ENCODE results near the gene FXYD5.
A peak's percentile ranks its signal among the peaks of the same experiment; 100 is the strongest.
"Not testable (repeated sequence)": the region's sequence is repeated elsewhere in the genome, so short reads cannot be mapped to it uniquely, and the experiment has no call there.

Gene FXYD5

DNA sequence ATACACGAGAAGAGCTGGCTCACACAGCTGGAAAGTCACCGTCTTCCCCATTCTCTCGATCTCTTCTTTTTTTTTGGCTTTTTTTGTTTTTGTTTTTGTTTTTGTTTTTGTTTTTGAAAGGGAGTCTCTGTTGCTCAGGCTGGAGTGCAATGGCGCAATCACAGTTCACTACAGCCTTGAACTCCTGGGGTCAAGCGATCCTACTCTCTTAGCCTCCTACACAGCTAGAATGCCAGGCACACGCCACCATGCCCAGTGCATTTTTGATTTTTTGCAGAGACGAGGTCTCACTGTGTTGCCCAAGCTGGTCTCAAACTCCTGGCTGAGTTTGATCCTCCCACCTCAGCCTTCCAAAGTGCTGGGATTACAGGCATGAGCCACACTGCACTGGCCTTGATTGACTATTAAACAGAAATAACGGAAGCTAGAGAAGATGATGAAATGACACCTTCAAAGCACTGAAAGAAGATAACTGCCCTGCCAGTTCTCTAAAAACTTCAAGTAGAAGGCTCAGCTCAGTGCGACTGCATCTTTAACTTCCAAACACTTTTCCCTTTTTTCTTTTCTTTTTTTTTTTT, 34.9 kb upstream of the FXYD5 start:
- no peak for DNase-seq (ENCODE audit: low read depth in 1 of 2, low spot score in 1 of 2)

DNA sequence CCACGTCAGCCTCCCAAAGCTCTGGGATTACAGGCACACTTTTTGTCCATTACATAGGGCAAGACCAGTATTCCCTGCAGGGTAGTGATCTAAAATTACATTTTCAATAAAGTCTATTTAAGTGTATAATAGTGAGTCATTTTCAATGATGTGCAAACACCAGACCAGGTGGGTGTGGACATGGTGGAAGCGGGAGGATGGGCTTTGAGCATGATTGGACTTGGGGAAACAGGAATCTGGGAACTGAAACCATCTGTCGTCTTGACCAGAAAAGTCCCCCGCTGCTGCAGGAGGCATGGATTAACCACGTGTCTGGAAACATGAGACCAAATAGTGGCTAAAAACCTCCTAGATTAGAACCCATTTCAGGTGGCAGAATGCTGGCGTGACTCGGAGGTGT, 34.0 kb upstream of the FXYD5 start:
- no peak for DNase-seq (ENCODE audit: low read depth in 1 of 2, low spot score in 1 of 2)

DNA sequence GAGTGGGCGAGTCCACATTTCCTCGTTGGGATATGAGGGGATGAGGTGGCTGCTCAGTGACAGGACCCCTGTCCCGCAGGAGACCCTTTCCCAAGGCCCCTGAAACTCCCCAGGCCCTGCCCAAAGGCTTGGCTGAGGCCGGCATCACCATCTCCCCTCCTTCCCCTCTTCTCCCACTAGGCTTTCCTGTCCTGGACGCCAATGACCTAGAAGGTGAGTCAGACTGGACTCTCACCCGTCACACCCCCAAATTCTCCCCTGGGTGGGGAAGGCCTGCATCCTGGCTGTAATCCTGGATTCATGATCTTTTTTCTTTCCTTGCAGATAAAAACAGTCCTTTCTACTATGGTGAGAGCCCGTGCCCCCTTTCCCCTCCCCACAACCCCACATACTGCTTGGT, 33.6 kb upstream of the FXYD5 start:
- DNase-seq (ENCODE audit: low read depth in 1 of 2, low spot score in 1 of 2) = no peak

DNA sequence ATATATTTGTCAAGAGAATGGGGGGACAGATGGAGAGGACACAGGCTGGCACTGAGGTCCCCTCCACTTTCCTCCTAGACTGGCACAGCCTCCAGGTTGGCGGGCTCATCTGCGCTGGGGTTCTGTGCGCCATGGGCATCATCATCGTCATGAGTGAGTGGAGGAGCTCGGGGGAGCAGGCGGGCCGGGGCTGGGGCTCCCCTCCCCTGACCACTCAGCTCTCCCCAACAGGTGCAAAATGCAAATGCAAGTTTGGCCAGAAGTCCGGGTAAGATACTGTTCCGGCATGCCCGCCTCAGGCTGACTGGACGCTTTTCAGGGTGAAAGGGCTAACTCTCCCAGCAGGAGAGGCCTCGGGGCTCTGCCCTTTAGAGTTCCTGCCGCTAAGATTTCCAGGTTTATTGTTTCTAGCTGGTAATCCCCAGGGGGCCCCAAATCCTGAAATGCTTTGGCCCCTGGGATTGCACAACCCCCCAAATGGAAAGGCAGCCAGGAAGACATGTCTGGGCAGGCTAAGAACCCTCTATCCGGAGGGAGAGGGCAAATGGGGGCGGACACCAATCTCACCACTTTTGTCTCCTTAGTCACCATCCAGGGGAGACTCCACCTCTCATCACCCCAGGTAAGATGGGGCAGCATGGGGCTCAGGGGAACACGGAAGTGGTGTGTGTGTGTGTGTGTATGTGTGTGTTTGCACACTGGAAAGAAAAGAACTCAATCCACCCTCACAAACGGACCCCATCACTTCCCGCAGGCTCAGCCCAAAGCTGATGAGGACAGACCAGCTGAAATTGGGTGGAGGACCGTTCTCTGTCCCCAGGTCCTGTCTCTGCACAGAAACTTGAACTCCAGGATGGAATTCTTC, 31.6 kb upstream of the FXYD5 start:
- DNase-seq (ENCODE audit: low read depth in 1 of 2, low spot score in 1 of 2) = no peak

DNA sequence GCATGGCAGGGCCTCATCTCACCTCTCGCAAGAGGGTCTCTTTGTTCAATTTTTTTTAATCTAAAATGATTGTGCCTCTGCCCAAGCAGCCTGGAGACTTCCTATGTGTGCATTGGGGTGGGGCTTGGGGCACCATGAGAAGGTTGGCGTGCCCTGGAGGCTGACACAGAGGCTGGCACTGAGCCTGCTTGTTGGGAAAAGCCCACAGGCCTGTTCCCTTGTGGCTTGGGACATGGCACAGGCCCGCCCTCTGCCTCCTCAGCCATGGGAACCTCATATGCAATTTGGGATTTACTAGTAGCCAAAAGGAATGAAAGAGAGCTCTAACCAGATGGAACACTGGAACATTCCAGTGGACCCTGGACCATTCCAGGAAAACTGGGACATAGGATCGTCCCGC, 31.0 kb upstream of the FXYD5 start:
- no peak for DNase-seq (ENCODE audit: low read depth in 1 of 2, low spot score in 1 of 2)

DNA sequence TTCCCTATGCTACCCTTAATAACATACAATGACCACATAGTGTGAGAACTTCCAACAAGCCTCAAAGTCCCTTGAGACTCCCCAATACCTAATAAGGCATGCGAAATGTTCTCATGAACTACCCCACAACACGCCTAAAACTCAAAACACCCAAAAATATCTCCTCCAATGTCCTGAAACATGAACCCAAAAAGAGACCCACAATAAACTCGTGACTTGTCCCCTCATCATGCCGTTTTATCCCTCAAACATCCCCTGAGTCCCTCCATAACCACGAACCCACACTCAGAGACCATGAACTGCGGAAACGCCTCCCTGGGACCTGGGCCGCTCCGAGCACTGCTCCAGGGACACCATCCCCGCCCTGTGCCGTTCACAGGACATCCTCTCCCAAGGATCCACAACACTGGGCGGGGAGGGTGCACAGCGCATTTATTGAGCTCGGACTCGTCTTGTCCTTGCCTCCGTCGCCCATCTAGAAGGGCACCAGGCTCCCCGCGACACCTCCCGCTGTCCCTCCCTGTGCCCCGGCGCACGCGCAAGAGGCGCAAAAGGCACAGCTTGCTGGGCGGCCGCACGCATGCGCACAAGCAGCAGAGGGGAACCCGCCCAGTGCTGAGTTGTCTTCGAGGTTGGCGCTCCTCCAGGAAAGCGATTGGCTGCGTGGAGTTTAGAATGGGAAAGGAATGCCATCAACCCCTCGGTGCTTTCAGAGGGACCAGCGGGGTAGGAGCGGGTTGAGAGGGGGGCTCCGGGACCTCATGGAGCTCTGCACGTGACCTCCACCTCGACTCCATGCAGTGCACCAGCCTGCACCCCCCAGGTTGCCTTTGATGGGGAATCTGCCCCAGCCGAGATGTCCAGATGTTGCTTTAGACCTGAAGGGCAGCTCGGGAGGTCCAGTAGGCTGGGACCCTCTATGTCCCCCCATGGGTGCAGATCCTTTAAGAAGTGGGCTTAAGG, 30.2 kb upstream of the FXYD5 start:
- peak; percentile 78 to 81 for DNase-seq (ENCODE audit: low read depth in 1 of 2, low spot score in 1 of 2)

DNA sequence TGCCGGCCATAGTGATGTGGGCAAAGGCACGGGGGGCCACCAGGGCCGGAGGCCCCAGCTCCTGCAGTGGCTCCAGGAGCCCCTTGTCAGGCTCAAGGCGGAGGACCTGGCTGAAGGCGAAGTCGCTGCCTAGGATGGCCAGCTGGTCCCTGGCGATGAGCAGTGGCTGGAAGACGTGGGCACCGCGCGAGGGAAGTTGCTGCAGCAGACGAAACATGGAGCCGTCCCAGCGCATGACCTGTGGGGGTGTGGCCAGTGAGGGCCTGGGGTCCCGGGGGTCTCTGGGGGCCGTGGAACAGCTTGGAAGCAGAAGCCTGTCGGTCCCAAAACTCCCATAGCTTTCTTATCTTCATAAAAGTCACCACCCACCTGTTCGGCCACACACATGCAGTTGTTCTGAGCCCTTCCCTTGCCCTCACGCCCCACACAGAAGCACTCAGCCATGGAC, 29.2 kb upstream of the FXYD5 start:
- DNase-seq (ENCODE audit: low read depth in 1 of 2, low spot score in 1 of 2) = no peak

DNA sequence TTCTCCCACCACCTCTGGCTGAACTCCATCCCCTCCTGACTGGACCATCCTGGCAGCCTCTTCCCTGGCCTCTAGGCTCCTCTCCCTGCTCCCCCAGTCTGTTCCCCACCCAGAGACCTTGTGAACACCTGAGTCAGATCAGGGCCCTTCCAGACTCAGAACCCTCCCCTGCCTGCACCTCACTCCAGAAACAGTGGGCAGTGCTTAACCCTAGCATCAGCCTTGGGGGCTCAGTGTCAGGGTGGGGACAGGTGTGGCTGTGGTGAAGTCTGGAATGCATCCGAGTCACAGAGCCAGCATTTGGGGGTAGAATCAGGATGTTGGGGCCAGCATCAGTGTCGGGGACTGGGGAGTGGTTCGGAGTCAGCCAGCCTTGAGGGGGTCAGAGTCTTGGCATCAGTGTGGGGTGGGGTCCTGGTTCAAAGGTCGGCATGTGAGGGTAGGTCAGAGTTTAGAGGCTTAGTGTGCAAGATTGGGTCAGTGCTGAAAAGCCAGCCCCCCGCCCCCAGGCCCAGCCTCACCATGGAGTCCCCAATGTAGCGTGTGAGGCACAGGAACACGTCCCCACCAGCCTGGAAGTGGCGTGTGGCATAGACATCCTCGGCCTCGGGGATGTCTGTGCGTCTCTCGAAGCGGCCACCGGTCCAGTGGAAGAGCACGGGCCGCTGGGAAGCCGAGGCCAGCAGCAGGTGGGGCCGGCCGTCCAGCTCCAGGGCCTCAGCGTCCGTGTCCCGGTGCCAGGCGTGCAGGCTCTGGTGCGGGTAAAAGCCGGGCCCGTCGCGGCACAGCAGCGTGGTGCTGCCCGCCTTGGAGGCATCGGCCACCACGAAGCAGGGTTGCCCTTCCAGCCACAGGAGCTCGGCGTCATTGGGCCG, 28.5 kb upstream of the FXYD5 start:
- DNase-seq (ENCODE audit: low read depth in 1 of 2, low spot score in 1 of 2) = no peak

DNA sequence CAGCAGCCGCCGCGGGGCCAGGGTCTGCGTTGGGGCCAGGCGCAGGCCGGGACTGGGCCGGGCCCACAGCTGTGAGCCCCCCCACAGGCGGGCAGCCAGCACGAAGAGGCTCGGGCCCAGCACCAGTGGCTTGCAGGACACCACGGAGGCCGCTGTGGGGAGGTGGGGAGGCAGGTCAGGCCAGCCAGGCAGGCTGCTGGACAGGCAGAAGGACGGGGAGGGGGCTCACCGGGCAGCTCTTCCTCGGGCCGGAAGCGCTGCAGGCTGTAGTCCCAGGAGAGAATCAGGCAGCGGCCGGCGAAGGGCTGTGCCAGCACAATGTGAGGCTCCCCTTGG, 27.9 kb upstream of the FXYD5 start:
- no peak for DNase-seq (ENCODE audit: low read depth in 1 of 2, low spot score in 1 of 2)

DNA sequence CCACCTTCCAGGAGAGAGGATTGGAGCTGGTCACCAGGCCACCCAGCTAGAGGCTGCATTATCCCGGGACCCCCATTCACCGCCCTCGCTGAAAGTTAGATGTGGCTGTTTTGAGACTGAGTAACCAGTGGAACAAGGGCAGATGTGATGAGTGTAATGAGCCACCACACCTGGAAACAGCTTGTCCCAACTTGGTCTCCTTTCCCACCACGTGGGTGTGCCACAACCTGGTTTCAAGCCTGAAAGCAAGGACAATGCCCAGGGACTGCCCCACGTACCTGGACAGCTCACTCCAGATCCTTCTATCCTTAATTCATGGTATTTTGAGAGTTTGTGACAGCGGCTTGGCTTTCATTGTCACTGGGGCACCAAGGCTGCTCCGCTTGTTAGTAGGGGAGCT, 26.7 kb upstream of the FXYD5 start:
- DNase-seq (ENCODE audit: low read depth in 1 of 2, low spot score in 1 of 2) = no peak

DNA sequence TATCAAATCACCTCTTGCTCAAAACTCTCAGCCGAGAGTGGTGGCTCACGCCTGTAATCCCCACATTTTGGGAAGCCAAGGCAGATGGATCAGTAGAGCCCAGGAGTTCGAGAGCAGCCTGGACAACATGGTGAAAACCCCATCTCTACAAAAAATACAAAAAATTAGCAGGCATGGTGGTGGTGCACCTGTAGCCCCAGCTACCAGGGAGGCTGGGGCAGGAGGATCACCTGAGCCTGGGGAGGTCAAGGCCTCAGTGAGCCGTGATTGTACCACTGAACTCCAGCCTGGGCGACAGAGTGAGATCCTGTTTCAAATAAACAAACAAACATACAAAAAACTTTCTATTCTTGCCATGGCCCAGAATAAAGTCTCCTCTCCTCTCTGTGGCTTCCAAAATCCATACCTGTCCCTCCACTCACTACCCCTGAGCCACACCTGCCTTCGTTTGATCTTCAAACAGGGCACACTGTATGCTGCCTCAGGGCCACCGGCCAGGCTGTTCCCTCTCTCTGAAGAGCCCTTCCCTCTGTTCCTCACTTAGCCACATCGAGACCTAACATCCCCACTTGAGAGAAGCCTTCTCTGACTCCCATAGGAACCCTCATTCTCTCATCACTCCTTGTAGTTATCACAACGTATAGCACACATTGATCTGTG, 26.0 kb upstream of the FXYD5 start:
- DNase-seq (ENCODE audit: low read depth in 1 of 2, low spot score in 1 of 2) = no peak

DNA sequence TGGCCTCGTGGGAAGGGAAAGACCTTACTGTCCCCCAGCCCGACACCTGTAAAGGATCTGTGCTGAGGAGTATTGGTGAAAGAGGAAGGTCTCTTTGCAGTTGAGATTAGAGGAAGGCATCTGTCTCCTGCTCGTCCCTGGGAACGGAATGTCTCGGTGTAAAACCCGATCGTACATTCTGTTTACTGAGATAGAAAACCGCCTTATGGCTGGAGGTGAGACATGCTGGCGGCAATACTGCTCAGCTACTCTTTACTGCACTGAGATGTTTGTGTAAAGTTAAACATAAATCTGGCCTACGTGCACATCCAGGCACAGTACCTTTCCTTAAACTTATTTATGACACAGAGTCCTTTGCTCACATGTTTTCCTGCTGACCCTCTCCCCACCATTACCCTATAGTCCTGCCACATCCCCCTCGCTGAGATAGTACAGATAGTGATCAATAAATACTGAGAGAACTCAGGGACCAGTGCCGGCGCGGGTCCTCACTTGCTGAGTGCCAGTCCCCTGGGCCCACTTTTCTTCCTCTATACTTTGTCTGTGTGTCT, 24.7 kb upstream of the FXYD5 start:
- not testable (repeated sequence) for DNase-seq (ENCODE audit: low read depth in 1 of 2, low spot score in 1 of 2)

DNA sequence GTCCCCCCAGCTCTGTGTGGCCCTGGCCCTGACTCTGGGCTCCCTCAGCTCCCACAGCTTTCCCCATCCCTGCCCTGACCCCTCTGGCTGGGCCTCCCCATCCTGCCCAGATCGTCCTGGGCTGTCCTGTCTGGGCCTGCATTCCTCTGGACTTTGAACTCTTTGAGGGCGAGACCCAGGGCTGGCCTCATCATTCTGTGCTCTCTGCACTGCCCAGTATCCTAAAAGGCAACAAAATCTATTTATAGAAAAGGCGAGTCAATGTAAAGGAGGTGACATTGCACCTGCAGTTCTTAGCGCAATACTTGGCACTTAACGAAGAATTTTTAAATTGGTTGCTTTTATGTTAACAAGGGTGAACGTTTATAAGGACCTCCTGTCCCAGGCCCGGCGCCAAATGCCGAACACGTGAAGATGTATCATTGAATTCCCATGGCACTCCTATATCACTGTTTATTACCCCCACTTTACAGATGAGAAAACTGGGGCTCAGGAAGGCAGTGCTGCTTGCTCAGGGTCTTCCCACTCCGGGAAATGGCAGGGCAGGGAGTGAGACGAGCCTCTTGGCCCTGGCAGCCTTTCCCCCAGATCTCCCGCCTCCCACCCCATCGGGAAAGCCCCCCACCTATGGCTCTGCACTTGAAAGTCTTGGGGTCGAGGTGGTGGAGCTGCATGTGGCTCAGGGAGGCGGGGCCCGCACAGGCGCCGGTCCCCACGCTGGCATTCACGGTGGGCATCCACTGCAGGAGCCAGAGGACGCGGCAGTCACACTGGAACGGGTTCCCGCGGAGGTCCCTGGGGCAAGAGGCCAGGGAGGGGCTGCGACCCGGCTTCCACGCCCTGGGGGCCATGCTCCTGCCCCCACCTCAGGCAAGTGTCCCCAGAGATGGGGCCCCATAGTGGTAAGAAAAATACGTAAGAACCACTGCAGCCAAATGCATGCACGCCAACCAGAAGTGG, 23.5 kb upstream of the FXYD5 start:
- no peak for DNase-seq (ENCODE audit: low read depth in 1 of 2, low spot score in 1 of 2)

DNA sequence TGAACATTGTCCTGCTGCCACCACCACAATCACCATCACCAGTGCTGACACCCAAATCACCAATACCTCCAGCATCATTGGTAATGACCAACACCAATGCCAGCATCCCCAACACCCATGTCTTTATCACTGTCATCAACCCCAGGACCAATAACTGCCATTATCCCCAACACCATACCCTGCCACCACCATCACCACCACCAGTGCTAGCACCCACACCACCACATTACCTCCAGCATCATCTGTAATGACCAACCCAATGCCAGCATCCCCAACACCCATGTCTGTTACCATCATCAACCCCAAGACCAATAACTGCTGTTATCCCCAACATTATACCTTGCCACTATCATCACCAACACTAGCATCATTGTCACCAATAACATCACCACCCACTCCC, 22.3 kb upstream of the FXYD5 start:
- DNase-seq (ENCODE audit: low read depth in 1 of 2, low spot score in 1 of 2) = no peak

DNA sequence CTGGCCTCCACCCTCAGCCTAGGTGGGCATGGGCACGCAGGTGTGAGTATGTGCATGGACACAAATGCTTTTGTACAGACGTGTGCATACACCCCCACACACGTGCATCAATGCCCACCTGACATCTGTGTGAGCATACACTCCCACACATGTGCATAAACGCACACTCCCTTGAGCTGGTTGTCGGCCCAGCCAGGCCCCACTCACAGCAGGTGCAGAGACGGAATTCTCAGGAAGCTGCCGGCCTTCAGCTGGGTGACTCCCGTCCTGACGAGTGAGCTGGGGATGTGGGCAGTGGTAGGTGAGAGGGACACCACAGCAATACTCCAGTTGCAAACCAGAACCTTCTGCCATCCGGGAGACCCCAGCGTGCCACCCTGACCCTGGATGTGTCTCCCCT, 20.7 kb upstream of the FXYD5 start:
- DNase-seq (ENCODE audit: low read depth in 1 of 2, low spot score in 1 of 2) = no peak

DNA sequence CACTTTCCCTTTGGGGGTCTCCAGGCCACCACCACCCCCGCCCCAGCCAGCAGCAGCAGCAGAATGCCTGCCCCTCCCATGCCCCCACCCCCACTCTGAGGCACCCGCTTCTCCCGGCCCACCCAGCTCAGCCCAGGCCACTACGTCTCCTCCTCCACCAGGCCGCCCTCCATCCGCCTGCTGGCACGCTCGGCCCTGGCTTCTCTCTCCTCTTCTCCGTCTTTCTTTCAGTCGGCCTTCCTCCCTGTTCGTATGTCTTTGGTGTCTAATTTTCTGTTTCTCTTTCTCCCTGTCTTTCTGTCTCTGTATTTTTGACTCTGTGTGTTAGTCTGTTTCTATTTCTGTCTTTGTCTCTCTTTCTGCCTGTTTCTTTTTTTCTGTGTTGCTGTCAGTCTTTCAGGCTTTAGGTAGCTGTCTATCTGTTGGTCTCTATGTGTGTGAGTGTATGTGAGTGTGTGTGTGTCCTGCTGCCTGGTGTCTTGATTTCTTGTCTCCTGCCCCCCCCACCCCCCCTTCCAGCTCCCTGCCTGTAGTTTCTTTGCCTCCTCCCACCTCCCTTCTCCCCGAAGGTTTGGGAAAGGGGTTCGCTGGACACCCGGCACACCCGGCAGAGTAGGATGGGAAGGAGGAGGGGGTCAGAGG, 19.8 kb upstream of the FXYD5 start, which contains the start of gene LGI4:
LGI4 (minus strand) TSS at position 459 of the 642 bp plus-strand sequence; CDS start at position 80, 379 bp downstream.
- DNase-seq (ENCODE audit: low read depth in 1 of 2, low spot score in 1 of 2) = no peak

DNA sequence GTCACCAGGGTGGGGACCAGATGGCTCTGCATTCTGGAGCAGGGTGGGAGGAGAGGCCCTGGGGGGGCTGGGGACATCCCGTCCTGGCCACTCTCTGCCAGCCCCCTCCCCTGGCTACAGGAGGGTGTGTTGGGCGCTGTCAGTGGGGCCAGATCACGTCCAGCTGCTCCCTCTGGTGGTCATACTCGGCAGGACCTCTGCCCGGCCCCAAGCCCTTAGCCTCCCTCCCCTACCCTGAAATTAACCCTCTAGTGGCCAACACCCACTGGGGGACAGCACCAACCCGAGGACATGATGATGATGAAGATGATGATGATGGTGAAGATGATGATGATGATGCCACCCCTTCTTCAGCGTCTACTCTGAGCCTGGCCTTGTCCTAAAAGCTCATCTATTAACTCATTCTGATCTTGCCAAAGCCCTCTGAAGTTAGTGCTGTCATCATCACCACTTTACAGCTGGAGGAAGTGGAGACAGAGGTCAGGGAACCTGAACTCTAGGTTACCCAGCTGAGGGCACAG, 19.1 kb upstream of the FXYD5 start:
- DNase-seq (ENCODE audit: low read depth in 1 of 2, low spot score in 1 of 2) = peak in 1 of 2 donors; percentile 54

DNA sequence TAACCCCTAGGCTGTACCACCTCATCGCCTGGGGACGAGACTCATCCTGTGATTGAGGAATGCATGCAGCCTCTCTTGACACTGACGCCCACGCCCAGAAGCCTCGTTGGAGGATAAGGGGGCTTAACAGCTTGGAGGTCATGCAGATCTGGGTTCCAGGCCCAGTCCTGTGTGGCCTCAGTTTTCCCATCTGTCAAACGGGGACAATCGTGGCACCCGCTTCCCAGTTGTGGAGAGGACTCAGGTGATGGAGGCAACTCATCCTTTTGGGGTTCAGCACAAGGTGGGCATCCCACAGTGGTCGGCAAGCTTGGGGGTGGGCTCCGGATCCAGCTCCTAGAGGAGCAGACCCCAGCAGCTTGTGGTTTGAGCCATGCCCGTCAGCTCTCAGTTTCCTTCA, 18.3 kb upstream of the FXYD5 start:
- DNase-seq (ENCODE audit: low read depth in 1 of 2, low spot score in 1 of 2) = no peak
